GM12878 (cell line): ENCODE data around the gene TBATA. TPM values are rescaled to one million over a fixed set of nuclear protein-coding genes. Genes with fewer than 3 reads are reported as not detected.

Source experiments
- ATAC-seq: fragments of 200-7000 bp; cut with Tn5 transposase; 3 replicates; pipeline ENCODE4 v1.9.1; 2020; ENCODE audit warnings: mild to moderate bottlenecking, moderate library complexity
- BruUV-seq: library from RNA; stranded (reverse); fragments of 400-500 nt; replicated peaks from 2 replicates; lab custom pipeline; 2021; lab: Mats Ljungman, UMichigan
- CTCF ChIA-PET: fragments of 300-600 bp; sonication (Branson Sonifier 250); formaldehyde crosslinking; extraction: SDS; loops from one replicate; lab custom pipeline; 2021; ENCODE audit warnings: inconsistent platforms; lab: Yijun Ruan, JAX
- POLR2A ChIA-PET: fragments of 350-600 bp; formaldehyde crosslinking; extraction: SDS; loops from one replicate; lab custom pipeline; 2021; ENCODE audit warnings: inconsistent platforms; lab: Charles Lee
- RAD21 ChIA-PET: fragments of 300-600 bp; sonication (Branson Sonifier 250); formaldehyde crosslinking; loops from one replicate; lab custom pipeline; 2023; ENCODE audit warnings: antibody characterized with exemption; ENCODE audit not compliant: unreplicated experiment; lab: Charles Lee
- SMC1A ChIA-PET: fragments of 300-600 bp; sonication (Branson Sonifier 250); formaldehyde crosslinking; loops from one replicate; lab custom pipeline; 2023; ENCODE audit not compliant: unreplicated experiment, uncharacterized antibody; lab: Charles Lee
- DNase-seq: peaks from one replicate; pipeline ENCODE4 v3.0.0-alpha.2; 2011; ENCODE audit warnings: low read depth, low spot score
- FAIRE-seq: peaks from 3 replicates; lab custom pipeline; 2011; peaks lifted over from hg19 to GRCh38; lab: Jason Lieb, UNC
- H2AFZ ChIP-seq: 2 replicates; pipeline ENCODE4 v1.6.0; 2011; ENCODE audit warnings: low read depth, low read length, control low read depth; ENCODE audit not compliant: control insufficient read depth
- H3K27ac ChIP-seq: 2 replicates; pipeline ENCODE4 v1.5.1; 2011; ENCODE audit warnings: control low read depth; ENCODE audit not compliant: control insufficient read depth, insufficient read depth
- H3K27me3 ChIP-seq, 2 experiments: replicated peaks in 1 of 2; 2 replicates each; pipeline versions ENCODE4 v1.6.0 to v1.6.1; 2011; ENCODE audit warnings: low read length in 1 of 2; ENCODE audit not compliant: control insufficient read depth in 2 of 2, insufficient read depth in 2 of 2
- H3K36me3 ChIP-seq, 2 experiments: 2 replicates each; pipeline ENCODE4 v1.5.1; 2011; ENCODE audit warnings: low read length in 1 of 2; ENCODE audit not compliant: control insufficient read depth in 2 of 2, insufficient read depth in 2 of 2
- H3K4me1 ChIP-seq: 2 replicates; pipeline ENCODE4 v1.6.1; 2011; ENCODE audit warnings: mild to moderate bottlenecking, low read length, moderate library complexity, mixed read lengths; ENCODE audit not compliant: control insufficient read depth, insufficient read depth
- H3K4me2 ChIP-seq: 2 replicates; pipeline ENCODE4 v1.6.0; 2011; ENCODE audit warnings: control low read depth; ENCODE audit not compliant: control insufficient read depth, insufficient read depth
- H3K4me3 ChIP-seq: fragments of 200-600 bp; sonication (generic); 2 replicates; pipeline ENCODE4 v1.5.1; 2016
- H3K79me2 ChIP-seq: 2 replicates; pipeline ENCODE4 v1.6.0; 2011; ENCODE audit warnings: low read length; ENCODE audit not compliant: control insufficient read depth, insufficient read depth
- H3K9ac ChIP-seq: 2 replicates; pipeline ENCODE4 v1.8.0; 2011; ENCODE audit warnings: low read length, control low read depth, mixed read lengths; ENCODE audit not compliant: control insufficient read depth, insufficient read depth
- H3K9me3 ChIP-seq: replicated peaks from 3 replicates; pipeline ENCODE4 v1.5.1; 2011; ENCODE audit warnings: mild to moderate bottlenecking, low read length; ENCODE audit not compliant: control insufficient read depth, insufficient read depth
- H4K20me1 ChIP-seq: 2 replicates; pipeline ENCODE4 v1.6.0; 2011; ENCODE audit not compliant: control insufficient read depth, insufficient read depth
- EGR1 ChIP-seq, 2 experiments: IDR thresholded peaks; 1 replicate in 1 of 2; 2 replicates in 1 of 2; pipeline ENCODE4 v1.6.1; 2011 to 2012; ENCODE audit warnings: low read depth in 2 of 2, low read length in 2 of 2, borderline replicate concordance in 1 of 2, mild to moderate bottlenecking in 1 of 2, moderate library complexity in 1 of 2
- HCFC1 ChIP-seq: fragments of 150-350 bp; IDR thresholded peaks from 2 replicates; pipeline ENCODE4 v1.6.1; 2014; ENCODE audit warnings: low read length
- KDM1A ChIP-seq: fragments of 200-600 bp; sonication (generic); IDR thresholded peaks from 2 replicates; pipeline ENCODE4 v1.6.1; 2016; ENCODE audit warnings: borderline replicate concordance
- MXI1 ChIP-seq: fragments of 150-350 bp; IDR thresholded peaks from 2 replicates; pipeline ENCODE4 v1.6.1; 2011; ENCODE audit warnings: low read depth, mild to moderate bottlenecking, inconsistent platforms, low read length, improper control_type of control experiment
- PRDM15 ChIP-seq: fragments of 450-650 bp; formaldehyde crosslinking; IDR thresholded peaks from 2 replicates; pipeline ENCODE4 v1.4.0; 2020; ENCODE audit warnings: mild to moderate bottlenecking, moderate library complexity
- RAD21 ChIP-seq: IDR thresholded peaks from 2 replicates; pipeline ENCODE4 v1.6.1; 2011; ENCODE audit warnings: mild to moderate bottlenecking, low read depth, low read length, moderate library complexity; ENCODE audit not compliant: insufficient read depth
- ZBTB33 ChIP-seq: fragments of 450-650 bp; IDR thresholded peaks from 2 replicates; pipeline ENCODE4 v1.6.1; 2017; ENCODE audit warnings: mild to moderate bottlenecking
- ZNF207 ChIP-seq: fragments of 450-650 bp; IDR thresholded peaks from 2 replicates; pipeline ENCODE4 v1.6.1; 2014; ENCODE audit warnings: antibody characterized with exemption, mild to moderate bottlenecking, borderline replicate concordance
- ZNF274 ChIP-seq: IDR thresholded peaks from one replicate; pipeline ENCODE4 v1.8.0; 2011; ENCODE audit not compliant: insufficient read length, insufficient read depth
- WGBS: methylation state at CpG from one replicate; pipeline ENCODE4 v1.1.6; 2016; ENCODE audit warnings: low lambda C conversion rate; ENCODE audit not compliant: insufficient replicate concordance, insufficient coverage; ENCODE audit errors: missing lambda C conversion rate; 5-methylcytosine and 5-hydroxymethylcytosine counted together
- in situ Hi-C: fragments of 300-500 bp; cut with MboI; formaldehyde crosslinking; loops from 9 replicates; pipeline ENCODE4 v1.14.3; 2018; ENCODE audit warnings: mixed read lengths
- intact Hi-C: fragments of 100-400 bp; cut with micrococcal nuclease; formaldehyde crosslinking; loops from one replicate; pipeline ENCODE4 v1.14.2; 2022; ENCODE audit not compliant: unreplicated experiment
- polyA plus RNA-seq, 11 experiments: library from polyadenylated mRNA; depleted of rRNA in 4 of 11; unstranded in 6 of 11; stranded (reverse) in 5 of 11; fragments of >200 nt; fragmentation: Nextera tagmentation in 4 of 11; fragmentation: Illumina TruSeq in 1 of 11; extraction: Ambion mirVana in 4 of 11; extraction: Trizol in 1 of 11; gene quantifications; 1 replicate in 1 of 11; 2 replicates in 10 of 11; pipeline versions ENCODE4 v1.2.1 to v1.2.3, GENCODE V29; 2011 to 2016; ENCODE audit warnings: inconsistent platforms in 2 of 11, missing spikeins in 2 of 11, low read depth in 1 of 11
- total RNA-seq, 4 experiments: library from RNA; depleted of rRNA in 3 of 4; stranded (reverse); fragments of >200 nt in 3 of 4; fragmentation: Illumina TruSeq in 1 of 4; extraction: Trizol in 1 of 4; gene quantifications; 2 replicates each; pipeline versions ENCODE4 v1.2.1 to v1.2.3, GENCODE V29; 2013 to 2021

TBATA gene
- total and polyA plus RNA-seq, 10 of the 15 experiments (the other 5 are each of a cell fraction or from before 2014, with no cell fraction given): not detected

GRCh38 chr10:70729763-70730357, 55.3 kb downstream of the TBATA start:
- TF ChIP-seq KDM1A (no peak), ZBTB33 (no peak), HCFC1 (no peak), RAD21 (no peak), ZNF274 (no peak), EGR1 (IDR thresholded peaks at IDR 0.05; ENCODE audit: borderline replicate concordance in 1 of 2, low read depth in 2 of 2, low read length in 2 of 2) (no peak), ZNF207 (no peak), MXI1 (no peak), PRDM15 (CRISPR knock-in tag) (no peak)
- TF ChIP-seq, all 136 proteins: peak for 0
- FAIRE-seq (no peak), ATAC-seq (no peak), DNase-seq (no peak)
- no peaks in the 10 kb centered on the region for H3K9me3 ChIP-seq
- H3K4me3 ChIP-seq: no peak overlapping the region
- no peak overlapping the region for H2AFZ ChIP-seq
- BruUV-seq: no TSS peak
- no peaks in the 10 kb centered on the region for H4K20me1 ChIP-seq
- in situ Hi-C loops: no loop called here
- WGBS: 59% methylated on average over 16 of the region's 16 CpGs
- H3K36me3 ChIP-seq: no peaks in the 10 kb centered on the region
- ChIA-PET SMC1A (no interaction called here), RAD21 (no interaction called here), POLR2A (no interaction called here), CTCF (no interaction called here)
- H3K27ac ChIP-seq: no peak overlapping the region
- intact Hi-C loops: no loop called here
- no peaks in the 10 kb centered on the region for H3K4me1 ChIP-seq
- no peak overlapping the region for H3K4me2 ChIP-seq
- H3K9ac ChIP-seq: no peak overlapping the region
- H3K27me3 ChIP-seq: no peaks in the 10 kb centered on the region
- H3K79me2 ChIP-seq: no peaks in the 10 kb centered on the region
